GM19455 (cell line): ENCODE measurements around the gene VSIG4.
"Not testable (repeated sequence)": the region's sequence is repeated elsewhere in the genome, so short reads cannot be mapped to it uniquely, and the experiment has no call there.

Source experiments
- ATAC-seq: cut with Tn5 transposase; IDR thresholded peaks from one replicate; pipeline ENCODE4 v1.9.1; 2021; ENCODE audit not compliant: unreplicated experiment

VSIG4 gene, protein sequence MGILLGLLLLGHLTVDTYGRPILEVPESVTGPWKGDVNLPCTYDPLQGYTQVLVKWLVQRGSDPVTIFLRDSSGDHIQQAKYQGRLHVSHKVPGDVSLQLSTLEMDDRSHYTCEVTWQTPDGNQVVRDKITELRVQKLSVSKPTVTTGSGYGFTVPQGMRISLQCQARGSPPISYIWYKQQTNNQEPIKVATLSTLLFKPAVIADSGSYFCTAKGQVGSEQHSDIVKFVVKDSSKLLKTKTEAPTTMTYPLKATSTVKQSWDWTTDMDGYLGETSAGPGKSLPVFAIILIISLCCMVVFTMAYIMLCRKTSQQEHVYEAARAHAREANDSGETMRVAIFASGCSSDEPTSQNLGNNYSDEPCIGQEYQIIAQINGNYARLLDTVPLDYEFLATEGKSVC

GRCh38 chrX:66039944-66040343 is at the start of gene VSIG4:
VSIG4 (minus strand) TSS chrX:66040080; CDS start chrX:66039998, 82 bp downstream.
- ATAC-seq: no peak

GRCh38 chrX:66076801-66077200 is 36.9 kb upstream of the VSIG4 start:
- ATAC-seq: no peak

DNA sequence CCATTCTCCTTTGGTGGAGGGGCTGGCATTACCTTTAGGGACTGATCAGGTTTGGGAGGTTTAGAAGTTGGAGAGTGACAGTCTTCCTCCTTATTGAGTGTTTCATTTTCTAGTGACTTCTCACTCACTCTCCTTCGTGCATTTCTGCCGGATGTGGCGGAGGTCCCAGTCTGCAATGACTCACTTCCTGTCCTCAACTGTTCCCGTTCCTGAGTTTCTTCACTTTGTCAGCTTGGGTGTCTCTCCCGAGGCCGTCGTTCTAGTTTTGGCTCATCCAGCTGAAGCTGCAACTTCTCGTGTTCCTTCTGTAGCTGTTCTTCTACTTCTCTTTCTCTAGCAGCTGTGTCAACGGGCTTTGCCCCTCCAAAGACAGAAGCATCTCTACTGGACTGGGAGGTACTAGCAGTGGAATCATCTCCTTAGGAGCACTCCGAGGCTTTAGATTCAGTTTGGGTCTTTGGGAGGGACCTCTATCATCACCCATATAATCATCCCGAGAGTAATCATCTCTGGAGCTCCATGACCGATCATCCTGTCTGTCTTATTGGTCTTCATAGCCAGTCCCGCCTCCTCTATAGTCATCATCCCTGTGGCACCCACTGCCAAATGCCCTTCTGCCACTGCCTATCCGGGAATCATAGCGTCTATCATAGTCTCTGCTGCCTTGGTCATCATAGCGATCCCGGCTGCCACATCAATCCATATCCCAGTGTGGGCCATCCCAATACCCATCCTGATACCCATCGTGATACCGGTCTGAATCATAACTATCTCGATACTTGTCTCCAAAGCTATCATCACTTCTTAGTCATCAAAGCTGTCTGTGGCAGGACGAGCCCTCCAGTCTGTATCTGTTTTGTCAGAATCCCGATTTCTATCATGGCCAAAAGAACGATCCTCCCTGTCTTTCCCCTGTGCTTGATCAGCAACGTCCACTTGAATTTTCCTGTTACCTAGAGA is 35.3 kb upstream of the VSIG4 start:
- no peak for ATAC-seq

- ATAC-seq: no peak
These were observed 31.2 kb upstream of the VSIG4 start for GRCh38 chrX:66071126-66071525.

DNA sequence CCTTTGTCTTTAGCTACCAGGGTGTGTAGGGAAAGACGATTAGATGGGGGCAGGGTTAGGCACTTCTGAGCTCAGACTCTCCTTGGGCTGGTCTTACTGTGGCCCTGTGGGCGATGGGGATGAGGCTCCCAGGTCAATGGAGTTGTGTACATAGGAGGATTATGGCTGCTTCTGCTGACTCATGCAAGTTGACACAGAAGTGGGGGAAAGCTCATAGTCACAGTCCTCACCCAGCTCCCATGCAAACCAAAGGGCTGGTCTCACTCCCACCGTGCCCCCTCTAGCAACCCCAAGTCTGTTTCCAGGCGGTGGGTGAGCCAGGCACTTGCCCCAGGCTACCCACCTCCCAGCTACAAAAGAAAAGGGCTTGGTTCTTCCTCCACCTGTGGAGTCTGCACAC is 24.4 kb upstream of the VSIG4 start:
- ATAC-seq: no peak

DNA sequence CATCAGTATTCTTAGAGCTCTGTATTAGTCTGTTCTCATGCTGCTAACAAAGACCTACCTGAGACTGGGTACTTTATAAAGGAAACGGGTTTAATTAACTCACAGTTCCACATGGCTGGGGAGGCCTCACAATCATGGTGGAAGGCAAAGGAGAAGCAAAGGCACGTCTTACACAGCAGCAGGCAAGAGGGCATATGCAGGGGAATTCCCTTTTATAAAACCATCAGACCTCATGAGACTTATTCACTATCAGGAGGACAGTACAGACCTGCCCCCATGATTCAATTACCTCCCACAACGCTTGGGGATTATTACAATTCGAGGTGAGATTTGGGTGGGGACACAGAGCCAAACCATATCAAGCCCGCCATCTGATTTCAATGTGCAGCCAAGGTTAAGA is 17.1 kb upstream of the VSIG4 start:
- not testable (repeated sequence) for ATAC-seq

GRCh38 chrX:66054978-66055377 is 15.1 kb upstream of the VSIG4 start:
- no peak for ATAC-seq

DNA sequence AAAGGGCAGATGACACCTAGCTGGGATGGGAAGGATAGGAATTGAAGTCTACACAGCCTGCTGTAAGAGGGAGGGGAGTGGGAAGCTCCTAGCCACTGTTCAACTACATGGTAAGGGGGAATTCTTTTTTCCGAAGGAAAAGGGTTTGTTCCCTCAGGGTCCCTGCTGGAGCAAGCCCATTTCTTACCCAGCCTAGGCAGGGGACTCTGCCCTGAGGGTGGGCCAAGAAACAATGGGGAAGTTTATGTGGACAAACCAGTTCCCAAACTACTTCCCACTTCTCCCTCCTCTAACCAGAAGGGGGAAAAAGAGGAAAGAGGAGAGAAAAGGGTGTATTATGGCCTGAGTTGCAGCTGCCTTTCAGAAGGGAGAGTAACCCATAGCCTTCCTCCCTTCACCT is 13.5 kb upstream of the VSIG4 start:
- ATAC-seq: no peak

DNA sequence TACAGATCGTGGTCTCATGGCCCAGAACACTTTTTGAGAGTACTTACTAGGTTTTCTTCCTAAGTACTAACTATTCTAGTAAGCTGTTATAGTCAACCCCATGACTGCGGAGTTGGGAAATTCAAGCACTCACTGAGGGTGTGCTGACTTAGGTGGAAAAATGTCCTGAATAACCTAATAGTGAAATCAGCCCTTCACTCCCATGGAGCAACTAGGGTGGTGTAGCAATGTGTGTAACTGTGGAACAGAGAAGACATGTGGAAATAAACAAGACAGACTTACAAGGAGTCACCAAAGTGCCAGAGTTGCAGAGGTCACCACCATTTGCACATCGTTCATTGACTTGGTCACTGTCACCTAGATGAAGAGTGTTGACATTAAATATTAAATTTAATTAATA is 12.1 kb upstream of the VSIG4 start:
- ATAC-seq: no peak

GRCh38 chrX:66050140-66050569 is 10.3 kb upstream of the VSIG4 start:
- ATAC-seq: no peak

- ATAC-seq: no peak
These were observed 9.2 kb upstream of the VSIG4 start for GRCh38 chrX:66049056-66049455.

DNA sequence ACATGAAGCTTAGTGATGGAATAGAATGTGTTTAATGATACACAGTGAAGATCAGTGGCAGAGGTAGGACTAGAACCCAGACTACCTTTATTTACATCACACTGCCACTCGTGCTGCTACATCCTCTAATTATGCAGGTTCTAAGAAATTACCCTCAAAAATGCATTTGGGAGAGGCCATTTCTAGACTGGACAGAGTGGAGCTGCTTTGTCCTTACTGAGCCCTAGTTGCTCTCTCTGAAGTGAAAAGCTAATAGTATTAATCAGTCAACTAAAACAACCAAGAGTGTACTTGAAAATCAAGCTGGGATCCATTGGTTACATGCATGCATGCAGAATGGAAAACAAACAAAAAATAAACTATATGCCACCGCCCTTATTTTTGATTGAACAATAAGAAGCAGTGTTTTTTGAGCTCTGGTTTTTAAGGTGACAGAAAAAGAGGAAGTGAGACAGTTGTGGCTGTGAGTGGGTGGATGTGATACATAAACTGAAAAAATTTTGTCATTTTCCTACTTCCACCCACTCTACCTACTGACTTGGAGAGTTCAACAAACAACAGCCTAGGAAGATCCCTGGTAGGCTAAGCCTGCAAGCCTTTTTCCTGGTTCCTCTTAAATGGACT is 6.8 kb upstream of the VSIG4 start:
- ATAC-seq: peak; percentile 80

DNA sequence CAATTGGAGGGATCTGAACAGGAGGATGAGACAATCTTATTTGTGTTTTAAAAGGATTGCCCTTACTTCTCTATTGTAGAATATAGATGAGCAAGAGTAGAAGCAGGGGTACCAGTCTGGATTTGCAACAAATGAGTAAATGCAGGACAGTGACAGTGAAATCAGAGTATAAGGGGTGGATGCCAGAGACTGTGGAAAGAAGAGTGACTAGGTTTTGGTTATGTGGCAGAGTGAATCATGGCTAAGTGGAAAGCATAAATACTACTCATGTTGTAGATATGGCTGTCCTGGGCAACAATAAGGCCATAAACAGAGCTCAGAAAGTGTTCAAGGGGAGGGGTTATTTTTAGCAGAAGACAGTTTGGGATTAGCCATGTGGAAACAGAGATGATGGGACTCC is 6.0 kb upstream of the VSIG4 start:
- no peak for ATAC-seq

DNA sequence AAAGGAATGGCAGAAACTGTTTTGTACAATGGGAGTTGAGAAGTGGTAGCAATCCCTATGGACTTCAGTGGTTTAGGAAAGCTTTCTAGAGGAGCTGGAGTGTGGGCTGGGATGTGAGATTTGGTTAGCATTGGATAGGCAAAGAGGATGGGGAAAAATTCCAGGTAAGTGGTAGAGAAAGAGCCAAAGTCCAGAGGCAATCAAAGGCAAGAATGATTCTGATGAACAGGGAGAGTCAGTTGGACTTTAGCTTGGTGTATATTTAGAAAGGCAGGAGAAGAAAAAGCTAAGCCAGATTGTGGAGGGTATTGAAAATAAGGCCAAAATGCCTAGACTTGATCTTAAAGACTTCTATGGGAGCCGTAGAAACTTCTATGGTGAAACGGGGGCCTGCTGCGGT is 3.7 kb upstream of the VSIG4 start:
- no peak for ATAC-seq

- no peak for ATAC-seq
These were observed 2.6 kb upstream of the VSIG4 start for GRCh38 chrX:66042307-66043077.

- ATAC-seq: no peak
These were observed 1.8 kb downstream of the VSIG4 start for GRCh38 chrX:66038115-66038514.

GRCh38 chrX:66036231-66036630 is 3.6 kb downstream of the VSIG4 start:
- ATAC-seq: no peak

- ATAC-seq: no peak
These were observed 4.2 kb downstream of the VSIG4 start for GRCh38 chrX:66035667-66036066.

- no peak for ATAC-seq
These were observed 9.2 kb downstream of the VSIG4 start for GRCh38 chrX:66030505-66031317.

- no peak for ATAC-seq
These were observed 10.9 kb downstream of the VSIG4 start for GRCh38 chrX:66028936-66029335.
